Measurements from ENCODE around the gene SDS.

Gene SDS

GRCh38 chr12:113403435-113404415 lies at the start of gene SDS:
TSS of gene SDS (minus strand) at chr12:113403887. CDS start at chr12:113399708, 4,179 bp downstream.
- no peak within 1 kb of the TSS for H3K4me3 ChIP-seq
- peak within 1 kb of the TSS in 4 of 21 experiments; percentile 14 to 54 (median 24) for H3K27ac ChIP-seq

- Histone ChIP-seq H3K27ac (no peak overlapping the region), H3K4me3 (no peak overlapping the region)
Observed at GRCh38 chr12:113453330-113453729, 49.6 kb upstream of the SDS start.

- Histone ChIP-seq H3K4me3 (no peak overlapping the region), H3K27ac (no peak overlapping the region)
Observed at GRCh38 chr12:113452458-113452857, 48.8 kb upstream of the SDS start.

GRCh38 chr12:113449839-113450238 lies 46.2 kb upstream of the SDS start:
- Histone ChIP-seq H3K4me3 (no peak overlapping the region), H3K27ac (no peak overlapping the region)

- Histone ChIP-seq H3K27ac (no peak overlapping the region), H3K4me3 (no peak overlapping the region)
Observed at GRCh38 chr12:113449299-113449698, 45.6 kb upstream of the SDS start.

- no peak overlapping the region for H3K4me3 ChIP-seq
- no peak overlapping the region for H3K27ac ChIP-seq
Observed at GRCh38 chr12:113448873-113449272, 45.2 kb upstream of the SDS start.

GRCh38 chr12:113445544-113446171 lies 42.0 kb upstream of the SDS start:
- no peak overlapping the region for H3K27ac ChIP-seq
- no peak overlapping the region for H3K4me3 ChIP-seq

- no peak overlapping the region for H3K27ac ChIP-seq
- no peak overlapping the region for H3K4me3 ChIP-seq
Observed at GRCh38 chr12:113443030-113443539, 39.4 kb upstream of the SDS start.

GRCh38 chr12:113440947-113441782 lies 37.5 kb upstream of the SDS start:
- Histone ChIP-seq H3K4me3 (no peak overlapping the region), H3K27ac (no peak overlapping the region)

- H3K27ac ChIP-seq, result no peak overlapping the region
Observed at GRCh38 chr12:113440336-113440735, 36.6 kb upstream of the SDS start.

GRCh38 chr12:113439606-113440030 lies 35.9 kb upstream of the SDS start:
- Histone ChIP-seq H3K4me3 (no peak overlapping the region), H3K27ac (no peak overlapping the region)

More at GRCh38 chr12:113440336-113440735, 36.6 kb upstream of the SDS start:
- no peak overlapping the region for H3K4me3 ChIP-seq

- Histone ChIP-seq H3K4me3 (no peak overlapping the region), H3K27ac (no peak overlapping the region)
Observed at GRCh38 chr12:113439301-113439597, 35.6 kb upstream of the SDS start.

GRCh38 chr12:113438523-113439300 lies 35.0 kb upstream of the SDS start:
- H3K27ac ChIP-seq, result no peak overlapping the region
- H3K4me3 ChIP-seq, result no peak overlapping the region

GRCh38 chr12:113437729-113438100 lies 34.0 kb upstream of the SDS start:
- Histone ChIP-seq H3K27ac (no peak overlapping the region), H3K4me3 (no peak overlapping the region)

GRCh38 chr12:113436993-113437728 lies 33.5 kb upstream of the SDS start:
- H3K27ac ChIP-seq, result no peak overlapping the region

GRCh38 chr12:113436586-113436985 lies 32.9 kb upstream of the SDS start:
- Histone ChIP-seq H3K27ac (no peak overlapping the region), H3K4me3 (no peak overlapping the region)

More at GRCh38 chr12:113436993-113437728, 33.5 kb upstream of the SDS start:
- H3K4me3 ChIP-seq, result no peak overlapping the region

- Histone ChIP-seq H3K4me3 (no peak overlapping the region), H3K27ac (no peak overlapping the region)
Observed at GRCh38 chr12:113435367-113435766, 31.7 kb upstream of the SDS start.

GRCh38 chr12:113432986-113433385 lies 29.3 kb upstream of the SDS start:
- no peak overlapping the region for H3K4me3 ChIP-seq
- no peak overlapping the region for H3K27ac ChIP-seq

GRCh38 chr12:113428482-113428881 lies 24.8 kb upstream of the SDS start:
- H3K27ac ChIP-seq, result no peak overlapping the region
- no peak overlapping the region for H3K4me3 ChIP-seq

Data from skin epidermis (tissue), 12 donors.